Measurements from ENCODE around the gene NRXN3.

NRXN3 gene

GRCh38 chr14:78834766-78835451 lies 664.7 kb downstream of the NRXN3 start:
- DNase-seq (ENCODE audit: low read depth): no peak

DNA sequence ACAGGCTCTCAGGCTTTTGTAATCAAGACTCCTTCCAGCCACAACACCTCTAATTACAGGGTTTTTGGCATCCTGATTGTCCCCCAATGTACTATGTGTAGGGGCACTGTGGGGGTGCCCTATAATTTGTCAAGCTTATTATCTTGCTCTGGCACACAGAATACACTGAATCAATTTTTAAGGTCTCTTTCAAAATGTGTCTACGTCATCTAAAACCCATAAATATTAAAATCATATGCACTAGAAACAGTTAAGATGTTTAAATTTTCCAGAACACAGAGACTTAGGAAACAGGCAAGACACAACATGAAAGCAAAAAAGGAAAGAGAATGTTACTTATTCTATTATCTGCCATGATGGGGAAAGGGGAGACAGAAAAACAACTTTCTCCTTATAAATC lies 665.7 kb downstream of the NRXN3 start:
- DNase-seq (ENCODE audit: low read depth): no peak

DNA sequence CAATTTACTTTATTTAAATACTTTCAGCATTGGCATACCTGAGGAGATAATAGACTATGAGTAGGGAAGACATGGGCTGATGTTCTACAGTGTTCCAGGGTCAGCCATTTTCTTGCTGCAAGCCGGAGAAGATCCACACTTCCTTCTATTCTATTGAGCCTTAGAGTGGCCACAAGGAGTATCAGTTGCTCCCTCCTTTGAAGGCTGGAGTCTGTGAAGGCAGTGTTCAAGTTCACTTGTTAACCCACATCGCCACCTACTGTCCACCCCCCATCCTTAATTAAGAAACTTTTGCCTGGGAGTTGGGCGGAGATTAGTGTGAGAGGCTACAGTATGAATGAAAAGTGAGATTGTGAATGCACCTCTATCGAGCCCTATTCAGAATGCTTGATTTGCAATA lies 666.6 kb downstream of the NRXN3 start:
- DNase-seq (ENCODE audit: low read depth): no peak

- DNase-seq (ENCODE audit: low read depth): no peak
Measured at GRCh38 chr14:78838959-78839358, 668.8 kb downstream of the NRXN3 start.

DNA sequence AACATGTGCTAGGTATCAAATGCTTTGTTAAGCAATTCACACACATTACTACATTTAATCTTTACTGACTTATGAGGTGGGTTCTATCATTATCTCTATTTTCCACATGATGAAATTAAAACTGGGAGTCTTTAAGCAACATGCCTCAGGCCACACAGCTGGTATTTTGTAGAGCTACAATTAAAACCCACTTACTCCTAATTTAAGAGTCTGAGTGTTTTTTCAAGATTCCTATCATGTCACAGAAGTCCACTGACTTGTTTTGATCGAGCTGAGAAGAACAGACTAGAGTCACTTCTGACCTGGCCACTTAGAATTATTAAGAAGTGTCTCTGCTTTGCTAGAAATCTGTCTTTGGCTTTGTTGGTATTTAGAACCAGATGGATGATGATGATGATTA lies 670.7 kb downstream of the NRXN3 start:
- DNase-seq (ENCODE audit: low read depth): no peak

DNA sequence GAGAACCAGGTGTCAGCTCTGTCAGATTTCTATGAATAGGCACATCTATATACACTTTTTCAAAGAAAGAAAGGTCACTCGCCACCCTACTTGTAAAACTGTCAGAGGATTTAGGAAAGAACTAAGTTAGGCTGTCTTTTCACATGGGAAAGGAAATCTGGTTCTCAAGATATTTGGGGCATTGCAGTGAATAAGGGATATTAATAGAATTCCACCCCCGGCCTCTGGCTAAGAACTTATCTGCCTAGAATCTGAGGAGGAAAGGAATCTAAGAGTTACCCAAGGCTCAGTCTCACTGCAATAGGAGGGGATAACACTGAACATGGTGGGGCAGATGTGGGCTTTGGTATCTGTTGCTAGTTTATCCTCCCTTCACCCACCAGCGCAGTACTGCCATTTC lies 677.6 kb downstream of the NRXN3 start:
- DNase-seq (ENCODE audit: low read depth): no peak

DNA sequence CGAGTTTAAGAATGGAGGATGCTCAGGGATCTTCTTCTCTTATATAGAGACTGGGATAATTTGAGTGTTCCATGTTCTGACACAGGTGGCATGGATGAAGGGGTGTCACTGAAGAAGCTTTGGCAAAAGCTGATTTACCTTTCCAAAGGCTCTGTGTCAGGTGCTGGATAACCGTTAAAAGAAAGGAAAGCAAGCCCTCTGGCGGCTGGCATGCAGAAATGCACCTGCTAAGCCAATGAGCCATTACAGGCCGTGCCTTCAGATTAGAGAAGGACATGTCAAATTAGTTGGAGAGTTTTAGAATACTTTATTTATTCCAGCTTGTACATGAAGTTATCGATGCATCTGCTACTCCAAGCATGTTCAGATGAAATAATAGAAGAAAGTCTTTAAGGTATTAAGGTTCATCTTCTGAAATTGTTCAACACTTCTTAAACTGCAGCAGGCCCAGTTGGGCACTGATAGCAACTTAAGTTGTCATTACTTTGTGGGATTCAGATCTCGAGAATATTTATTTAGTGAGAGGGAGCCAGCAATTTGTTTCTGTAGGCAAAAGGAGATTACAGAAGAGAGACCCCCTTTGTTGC lies 678.2 kb downstream of the NRXN3 start:
- DNase-seq (ENCODE audit: low read depth): no peak

DNA sequence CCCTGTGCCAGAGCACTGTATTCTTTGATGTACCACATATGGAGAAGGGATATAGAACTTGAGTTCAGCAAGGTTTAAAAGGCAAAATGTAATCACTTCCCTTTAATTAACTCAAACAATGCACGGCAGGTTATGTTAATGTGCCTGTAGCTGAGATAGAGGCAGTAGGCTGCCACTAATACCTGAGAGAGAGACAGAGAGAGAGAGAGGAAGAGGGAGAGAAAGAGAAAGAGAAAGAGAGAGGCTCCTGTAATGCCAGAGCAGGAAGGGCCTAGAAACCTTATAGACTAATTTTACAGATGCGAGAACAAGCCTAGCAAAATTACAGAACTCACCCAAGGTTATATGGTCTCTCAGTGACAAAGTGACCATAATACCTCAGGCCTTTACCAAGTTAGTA lies 679.8 kb downstream of the NRXN3 start:
- no peak for DNase-seq (ENCODE audit: low read depth)

DNA sequence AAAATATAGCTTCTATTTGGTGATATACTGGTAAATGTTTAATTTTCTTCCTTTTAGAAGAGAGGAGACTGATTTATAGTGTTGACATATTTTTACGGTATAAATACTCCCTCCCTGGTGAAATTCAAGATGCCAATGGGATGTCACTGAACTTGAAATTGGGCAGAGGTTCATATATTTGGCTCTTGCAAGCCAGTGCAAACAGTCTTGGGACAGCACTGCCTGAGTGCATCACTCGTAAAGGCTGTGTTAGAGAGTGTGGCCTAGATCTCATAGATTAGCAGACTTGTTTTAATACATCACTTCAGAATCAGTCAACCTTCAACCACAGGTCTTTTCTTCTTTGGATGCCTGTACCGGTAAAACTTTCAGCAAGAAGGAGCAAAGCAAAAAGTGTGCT lies 681.0 kb downstream of the NRXN3 start:
- no peak for DNase-seq (ENCODE audit: low read depth)

DNA sequence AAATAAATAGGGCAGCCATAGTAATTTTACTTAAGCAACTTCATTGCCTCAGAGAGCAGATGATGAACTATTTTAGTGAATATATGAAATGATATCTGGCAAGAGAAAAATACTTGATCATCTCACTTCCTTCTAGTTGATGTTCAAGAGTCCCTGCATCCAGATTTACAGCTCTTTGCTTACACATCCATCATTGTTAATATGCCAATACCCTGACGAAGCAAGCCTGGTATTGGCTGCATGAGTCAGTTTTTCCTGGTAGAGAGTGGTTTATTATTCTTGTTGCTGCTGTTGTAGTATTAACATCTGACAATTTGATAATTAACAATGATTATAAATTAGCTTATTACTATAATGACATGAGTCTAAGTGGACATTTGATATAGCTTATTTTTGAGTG lies 681.9 kb downstream of the NRXN3 start:
- no peak for DNase-seq (ENCODE audit: low read depth)

GRCh38 chr14:78857974-78858373 lies 687.8 kb downstream of the NRXN3 start:
- DNase-seq (ENCODE audit: low read depth): no peak

- no peak for DNase-seq (ENCODE audit: low read depth)
Measured at GRCh38 chr14:78863143-78863542, 693.0 kb downstream of the NRXN3 start.

DNA sequence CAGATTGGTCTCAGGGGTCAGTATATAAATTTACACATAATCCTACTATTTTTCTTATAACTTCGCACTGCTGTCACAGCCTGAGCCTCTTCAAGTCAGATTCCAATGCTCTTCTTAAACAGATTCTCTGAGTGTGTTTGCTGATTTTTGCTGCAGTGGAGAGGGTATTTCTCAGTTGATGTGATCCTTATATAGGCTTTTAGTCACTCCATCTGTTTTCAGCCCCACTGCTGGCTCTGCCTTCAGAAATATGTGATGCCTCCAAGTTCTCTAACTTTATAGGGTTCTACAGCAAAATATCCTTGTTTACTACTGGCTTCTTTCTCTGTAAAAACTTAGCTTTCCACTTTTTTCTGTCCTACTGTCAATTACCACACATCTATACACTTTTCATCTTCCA lies 702.7 kb downstream of the NRXN3 start:
- DNase-seq (ENCODE audit: low read depth): no peak

GRCh38 chr14:78873581-78873980 lies 703.4 kb downstream of the NRXN3 start:
- no peak for DNase-seq (ENCODE audit: low read depth)

- no peak for DNase-seq (ENCODE audit: low read depth)
Measured at GRCh38 chr14:78875049-78875448, 704.9 kb downstream of the NRXN3 start.

GRCh38 chr14:78885884-78886283 lies 715.7 kb downstream of the NRXN3 start:
- no peak for DNase-seq (ENCODE audit: low read depth)

DNA sequence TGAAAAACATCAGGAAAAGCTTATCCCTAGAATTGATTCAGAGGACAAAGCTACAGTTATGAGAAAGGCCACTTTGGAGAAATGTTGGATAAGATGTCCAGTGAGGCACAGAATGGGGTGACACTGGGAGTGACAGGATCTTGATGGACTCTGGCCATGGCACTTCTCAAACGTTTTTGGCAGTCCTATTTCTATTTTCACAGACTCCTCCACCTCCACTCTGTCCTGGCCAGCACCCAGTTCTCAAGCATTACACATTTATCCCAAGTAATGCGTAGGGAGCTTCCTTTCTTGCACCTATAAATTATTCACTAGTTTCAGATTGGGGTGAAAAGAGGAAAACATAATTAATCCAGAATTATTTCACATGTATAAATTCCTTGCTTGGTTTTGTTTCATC lies 727.3 kb downstream of the NRXN3 start:
- no peak for DNase-seq (ENCODE audit: low read depth)

- no peak for DNase-seq (ENCODE audit: low read depth)
Measured at GRCh38 chr14:78902010-78902623, 731.9 kb downstream of the NRXN3 start.

- no peak for DNase-seq (ENCODE audit: low read depth)
Measured at GRCh38 chr14:78904094-78904493, 733.9 kb downstream of the NRXN3 start.

- no peak for DNase-seq (ENCODE audit: low read depth)
Measured at GRCh38 chr14:78917462-78917861, 747.3 kb downstream of the NRXN3 start.

- no peak for DNase-seq (ENCODE audit: low read depth)
Measured at GRCh38 chr14:78921856-78922255, 751.7 kb downstream of the NRXN3 start.

- DNase-seq (ENCODE audit: low read depth): no peak
Measured at GRCh38 chr14:78927261-78927660, 757.1 kb downstream of the NRXN3 start.

- DNase-seq (ENCODE audit: low read depth): no peak
Measured at GRCh38 chr14:78933166-78933565, 763.0 kb downstream of the NRXN3 start.

Data from activated gamma-delta T cell treated with anti-CD3 and anti-CD28 coated beads, Interleukin-2, amount 50 U/mL, for 16 hours (primary cell).